Measurements from ENCODE around the gene PARD3.
"Not testable (repeated sequence)": the region's sequence is repeated elsewhere in the genome, so short reads cannot be mapped to it uniquely, and the experiment has no call there.

Gene PARD3

GRCh38 chr10:34430685-34431084 lies 384.4 kb downstream of the PARD3 start:
- Histone ChIP-seq H3K36me3 (ENCODE audit: control insufficient read depth in 2 of 2, insufficient read depth in 2 of 2, low read length in 2 of 2) (no peaks in the 10 kb centered on the region), H3K4me1 (ENCODE audit: control insufficient read depth, insufficient read depth, low read length) (no peaks in the 10 kb centered on the region), H3K4me3 (ENCODE audit: low read length in 2 of 2) (no peak overlapping the region), H3K27me3 (ENCODE audit: control insufficient read depth in 1 of 2, insufficient read depth in 2 of 2, low read length in 2 of 2) (no peaks in the 10 kb centered on the region), H3K9ac (ENCODE audit: low read length in 2 of 2) (no peak overlapping the region), H3K27ac (ENCODE audit: low read length) (no peak overlapping the region), H3K9me3 (ENCODE audit: control insufficient read depth in 2 of 2, low read length in 2 of 2) (no peaks in the 10 kb centered on the region)

DNA sequence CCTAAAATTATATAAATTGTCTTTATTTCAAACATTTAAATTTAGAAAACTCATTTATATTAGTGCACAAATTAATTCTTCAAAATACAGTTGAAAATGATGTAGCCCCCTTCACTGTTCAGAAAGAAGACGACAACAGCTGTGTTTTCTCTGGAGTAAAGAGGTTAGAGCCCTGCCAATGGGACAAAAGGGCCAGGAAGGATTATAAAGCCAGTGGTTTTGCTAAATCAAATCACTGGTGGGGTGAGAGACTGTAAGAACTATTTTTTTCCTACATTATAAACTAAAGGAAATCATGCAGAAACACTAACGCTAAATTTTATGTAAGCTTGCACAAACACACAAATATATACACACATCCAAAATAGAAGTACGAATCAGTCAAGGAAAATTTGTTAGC lies 386.6 kb downstream of the PARD3 start:
- H3K27me3 ChIP-seq (ENCODE audit: control insufficient read depth in 1 of 2, insufficient read depth in 2 of 2, low read length in 2 of 2) = no peaks in the 10 kb centered on the region
- H3K9ac ChIP-seq (ENCODE audit: low read length in 2 of 2) = no peak overlapping the region
- no peaks in the 10 kb centered on the region for H3K36me3 ChIP-seq (ENCODE audit: control insufficient read depth in 2 of 2, insufficient read depth in 2 of 2, low read length in 2 of 2)
- H3K9me3 ChIP-seq (ENCODE audit: control insufficient read depth in 2 of 2, low read length in 2 of 2) = no peaks in the 10 kb centered on the region
- no peak overlapping the region for H3K4me3 ChIP-seq (ENCODE audit: low read length in 2 of 2)
- no peak overlapping the region for H3K27ac ChIP-seq (ENCODE audit: low read length)
- H3K4me1 ChIP-seq (ENCODE audit: control insufficient read depth, insufficient read depth, low read length) = no peaks in the 10 kb centered on the region

- no peak overlapping the region for H3K27ac ChIP-seq (ENCODE audit: low read length)
- no peaks in the 10 kb centered on the region for H3K27me3 ChIP-seq (ENCODE audit: control insufficient read depth in 1 of 2, insufficient read depth in 2 of 2, low read length in 2 of 2)
- no peaks in the 10 kb centered on the region for H3K9me3 ChIP-seq (ENCODE audit: control insufficient read depth in 2 of 2, low read length in 2 of 2)
- H3K4me3 ChIP-seq (ENCODE audit: low read length in 2 of 2) = no peak overlapping the region
- no peak overlapping the region for H3K9ac ChIP-seq (ENCODE audit: low read length in 2 of 2)
- no peaks in the 10 kb centered on the region for H3K4me1 ChIP-seq (ENCODE audit: control insufficient read depth, insufficient read depth, low read length)
- no peaks in the 10 kb centered on the region for H3K36me3 ChIP-seq (ENCODE audit: control insufficient read depth in 2 of 2, insufficient read depth in 2 of 2, low read length in 2 of 2)
These were observed 387.2 kb downstream of the PARD3 start for GRCh38 chr10:34427911-34428216.

DNA sequence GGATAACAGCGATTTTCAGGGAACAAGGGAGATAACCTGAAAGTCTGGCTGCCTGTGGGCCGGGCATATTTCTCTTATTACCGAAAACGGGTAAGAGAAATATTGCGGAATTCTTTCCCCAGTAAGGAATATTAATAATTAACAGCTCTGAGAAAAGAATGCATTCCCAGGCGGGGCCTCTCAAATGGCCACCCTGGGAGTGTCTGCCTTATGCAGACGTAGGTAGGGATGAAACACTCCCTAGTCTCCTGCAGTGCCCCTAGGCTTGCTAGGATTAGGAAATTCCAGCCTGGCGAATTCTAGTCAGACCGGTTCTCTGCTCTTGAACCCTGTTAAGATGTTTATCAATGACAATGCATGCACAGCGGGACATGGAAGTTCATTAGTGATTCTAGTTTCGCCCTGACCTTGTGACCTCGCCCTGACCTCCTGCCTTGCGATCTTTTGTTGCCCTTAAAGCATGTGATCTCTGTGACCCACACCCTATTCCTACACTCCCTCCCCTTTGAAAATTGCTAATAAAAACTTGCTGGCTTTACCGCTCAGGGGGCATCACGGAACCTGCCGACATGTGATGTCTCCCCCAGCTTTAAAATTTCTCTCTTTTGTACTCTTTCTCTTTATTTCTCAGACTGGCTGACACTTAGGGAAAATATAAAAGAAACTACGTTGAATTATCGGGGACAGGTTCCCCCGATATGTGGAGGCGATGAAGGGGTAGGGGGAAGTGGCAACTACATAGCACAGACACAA lies 387.8 kb downstream of the PARD3 start:
- not testable (repeated sequence) for H3K9ac ChIP-seq (ENCODE audit: low read length in 2 of 2); H3K36me3 ChIP-seq (ENCODE audit: control insufficient read depth in 2 of 2, insufficient read depth in 2 of 2, low read length in 2 of 2); H3K27me3 ChIP-seq (ENCODE audit: control insufficient read depth in 1 of 2, insufficient read depth in 2 of 2, low read length in 2 of 2); H3K27ac ChIP-seq (ENCODE audit: low read length); H3K4me1 ChIP-seq (ENCODE audit: control insufficient read depth, insufficient read depth, low read length); H3K4me3 ChIP-seq (ENCODE audit: low read length in 2 of 2); H3K9me3 ChIP-seq (ENCODE audit: control insufficient read depth in 2 of 2, low read length in 2 of 2)

GRCh38 chr10:34426538-34427157 lies 388.4 kb downstream of the PARD3 start:
- not testable (repeated sequence) for H3K27ac ChIP-seq (ENCODE audit: low read length); H3K4me1 ChIP-seq (ENCODE audit: control insufficient read depth, insufficient read depth, low read length); H3K9ac ChIP-seq (ENCODE audit: low read length in 2 of 2); H3K27me3 ChIP-seq (ENCODE audit: control insufficient read depth in 1 of 2, insufficient read depth in 2 of 2, low read length in 2 of 2); H3K9me3 ChIP-seq (ENCODE audit: control insufficient read depth in 2 of 2, low read length in 2 of 2); H3K4me3 ChIP-seq (ENCODE audit: low read length in 2 of 2); H3K36me3 ChIP-seq (ENCODE audit: control insufficient read depth in 2 of 2, insufficient read depth in 2 of 2, low read length in 2 of 2)

GRCh38 chr10:34426041-34426440 lies 389.1 kb downstream of the PARD3 start:
- Histone ChIP-seq H3K4me1 (ENCODE audit: control insufficient read depth, insufficient read depth, low read length) (no peaks in the 10 kb centered on the region), H3K36me3 (ENCODE audit: control insufficient read depth in 2 of 2, insufficient read depth in 2 of 2, low read length in 2 of 2) (no peaks in the 10 kb centered on the region), H3K4me3 (ENCODE audit: low read length in 2 of 2) (no peak overlapping the region), H3K27ac (ENCODE audit: low read length) (no peak overlapping the region), H3K27me3 (ENCODE audit: control insufficient read depth in 1 of 2, insufficient read depth in 2 of 2, low read length in 2 of 2) (no peaks in the 10 kb centered on the region), H3K9me3 (ENCODE audit: control insufficient read depth in 2 of 2, low read length in 2 of 2) (no peaks in the 10 kb centered on the region), H3K9ac (ENCODE audit: low read length in 2 of 2) (no peak overlapping the region)

- Histone ChIP-seq H3K4me3 (ENCODE audit: low read length in 2 of 2) (no peak overlapping the region), H3K36me3 (ENCODE audit: control insufficient read depth in 2 of 2, insufficient read depth in 2 of 2, low read length in 2 of 2) (no peaks in the 10 kb centered on the region), H3K27ac (ENCODE audit: low read length) (no peak overlapping the region), H3K9ac (ENCODE audit: low read length in 2 of 2) (no peak overlapping the region), H3K27me3 (ENCODE audit: control insufficient read depth in 1 of 2, insufficient read depth in 2 of 2, low read length in 2 of 2) (no peaks in the 10 kb centered on the region), H3K4me1 (ENCODE audit: control insufficient read depth, insufficient read depth, low read length) (no peaks in the 10 kb centered on the region), H3K9me3 (ENCODE audit: control insufficient read depth in 2 of 2, low read length in 2 of 2) (no peaks in the 10 kb centered on the region)
These were observed 391.1 kb downstream of the PARD3 start for GRCh38 chr10:34423673-34424625.

DNA sequence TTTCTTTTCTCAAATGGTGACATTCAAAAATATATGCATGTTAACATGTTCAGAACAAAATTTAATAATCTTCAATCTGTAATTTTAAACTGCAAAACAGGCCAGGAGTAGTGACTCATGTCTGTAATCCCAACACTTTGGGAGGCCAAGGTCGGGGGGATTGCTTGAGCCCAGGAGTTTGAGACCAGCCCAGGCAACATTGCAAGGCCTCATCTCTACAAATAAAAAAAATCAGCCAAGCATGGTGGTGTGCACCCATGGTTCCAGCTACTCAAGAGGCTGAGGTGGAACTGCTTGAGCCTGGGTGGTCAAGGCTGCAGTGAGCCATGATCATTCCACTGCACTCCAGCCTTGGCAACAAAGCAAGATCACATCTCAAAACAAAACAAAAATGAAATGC lies 394.3 kb downstream of the PARD3 start:
- Histone ChIP-seq H3K36me3 (ENCODE audit: control insufficient read depth in 2 of 2, insufficient read depth in 2 of 2, low read length in 2 of 2) (no peaks in the 10 kb centered on the region), H3K4me1 (ENCODE audit: control insufficient read depth, insufficient read depth, low read length) (no peaks in the 10 kb centered on the region), H3K27ac (ENCODE audit: low read length) (no peak overlapping the region), H3K9me3 (ENCODE audit: control insufficient read depth in 2 of 2, low read length in 2 of 2) (no peaks in the 10 kb centered on the region), H3K4me3 (ENCODE audit: low read length in 2 of 2) (no peak overlapping the region), H3K27me3 (ENCODE audit: control insufficient read depth in 1 of 2, insufficient read depth in 2 of 2, low read length in 2 of 2) (no peaks in the 10 kb centered on the region), H3K9ac (ENCODE audit: low read length in 2 of 2) (no peak overlapping the region)

- no peaks in the 10 kb centered on the region for H3K4me1 ChIP-seq (ENCODE audit: control insufficient read depth, insufficient read depth, low read length)
- no peaks in the 10 kb centered on the region for H3K9me3 ChIP-seq (ENCODE audit: control insufficient read depth in 2 of 2, low read length in 2 of 2)
- no peaks in the 10 kb centered on the region for H3K36me3 ChIP-seq (ENCODE audit: control insufficient read depth in 2 of 2, insufficient read depth in 2 of 2, low read length in 2 of 2)
- no peak overlapping the region for H3K27ac ChIP-seq (ENCODE audit: low read length)
- no peak overlapping the region for H3K4me3 ChIP-seq (ENCODE audit: low read length in 2 of 2)
- no peak overlapping the region for H3K9ac ChIP-seq (ENCODE audit: low read length in 2 of 2)
- no peaks in the 10 kb centered on the region for H3K27me3 ChIP-seq (ENCODE audit: control insufficient read depth in 1 of 2, insufficient read depth in 2 of 2, low read length in 2 of 2)
These were observed 394.8 kb downstream of the PARD3 start for GRCh38 chr10:34420273-34420672.

DNA sequence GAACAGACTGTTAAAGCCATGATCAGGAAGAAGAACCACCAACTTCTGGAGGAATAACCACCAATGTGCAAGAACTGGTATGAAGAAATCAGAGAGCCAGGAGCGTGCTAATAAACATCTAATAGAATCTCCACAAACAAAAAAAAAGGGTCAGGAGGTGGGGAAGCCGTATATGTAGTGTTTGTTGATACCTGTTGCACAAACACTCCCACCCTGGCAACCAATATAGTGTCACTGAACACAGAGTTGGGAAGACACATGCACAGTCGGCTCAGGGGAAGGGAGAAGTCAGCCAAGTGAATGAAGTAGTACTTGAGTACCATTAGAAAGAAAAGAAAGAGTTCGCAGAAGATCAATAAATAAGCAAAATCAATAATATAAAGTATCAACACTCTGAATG lies 400.1 kb downstream of the PARD3 start:
- Histone ChIP-seq H3K36me3 (ENCODE audit: control insufficient read depth in 2 of 2, insufficient read depth in 2 of 2, low read length in 2 of 2) (no peaks in the 10 kb centered on the region), H3K9ac (ENCODE audit: low read length in 2 of 2) (no peak overlapping the region), H3K4me1 (ENCODE audit: control insufficient read depth, insufficient read depth, low read length) (no peaks in the 10 kb centered on the region), H3K9me3 (ENCODE audit: control insufficient read depth in 2 of 2, low read length in 2 of 2) (no peaks in the 10 kb centered on the region), H3K27ac (ENCODE audit: low read length) (no peak overlapping the region), H3K4me3 (ENCODE audit: low read length in 2 of 2) (no peak overlapping the region), H3K27me3 (ENCODE audit: control insufficient read depth in 1 of 2, insufficient read depth in 2 of 2, low read length in 2 of 2) (no peaks in the 10 kb centered on the region)

Measured in stomach smooth muscle (tissue), 2 donors.